8988T (cell line): ENCODE data around the gene RNFT2.
"Not testable (repeated sequence)": the region's sequence is repeated elsewhere in the genome, so short reads cannot be mapped to it uniquely, and the experiment has no call there.

Source experiments
- DNase-seq: peaks from one replicate; pipeline ENCODE4 v3.0.0; 2011

Gene RNFT2

GRCh38 chr12:116798719-116799118, 60.6 kb downstream of the RNFT2 start:
- DNase-seq: no peak

- no peak for DNase-seq
Measured at GRCh38 chr12:116799955-116800354, 61.8 kb downstream of the RNFT2 start.

- DNase-seq: no peak
Measured at GRCh38 chr12:116800918-116801317, 62.8 kb downstream of the RNFT2 start.

GRCh38 chr12:116802018-116802417, 63.9 kb downstream of the RNFT2 start:
- DNase-seq: no peak

- no peak for DNase-seq
Measured at GRCh38 chr12:116803013-116803736, 65.1 kb downstream of the RNFT2 start.

GRCh38 chr12:116804051-116804450, 65.9 kb downstream of the RNFT2 start:
- no peak for DNase-seq

GRCh38 chr12:116806845-116807440, 68.8 kb downstream of the RNFT2 start:
- no peak for DNase-seq

- no peak for DNase-seq
Measured at GRCh38 chr12:116807546-116807945, 69.4 kb downstream of the RNFT2 start.

GRCh38 chr12:116808113-116809105, 70.3 kb downstream of the RNFT2 start:
- no peak for DNase-seq

GRCh38 chr12:116812238-116812637, 74.1 kb downstream of the RNFT2 start:
- DNase-seq: no peak

- DNase-seq: no peak
Measured at GRCh38 chr12:116813271-116814041, 75.3 kb downstream of the RNFT2 start.

GRCh38 chr12:116814766-116815165, 76.7 kb downstream of the RNFT2 start:
- DNase-seq: not testable (repeated sequence)

- no peak for DNase-seq
Measured at GRCh38 chr12:116818341-116818856, 80.3 kb downstream of the RNFT2 start.

- peak; percentile 81 for DNase-seq
Measured at GRCh38 chr12:116818948-116819832, 81.1 kb downstream of the RNFT2 start.

GRCh38 chr12:116820064-116820656, 82.0 kb downstream of the RNFT2 start:
- no peak for DNase-seq

- DNase-seq: no peak
Measured at GRCh38 chr12:116821291-116821690, 83.2 kb downstream of the RNFT2 start.

- DNase-seq: no peak
Measured at GRCh38 chr12:116827432-116827831, 89.3 kb downstream of the RNFT2 start.

- DNase-seq: no peak
Measured at GRCh38 chr12:116832353-116832752, 94.2 kb downstream of the RNFT2 start.

GRCh38 chr12:116833474-116833873, 95.4 kb downstream of the RNFT2 start:
- no peak for DNase-seq

- DNase-seq: no peak
Measured at GRCh38 chr12:116835484-116835883, 97.4 kb downstream of the RNFT2 start.

GRCh38 chr12:116837097-116837496, 99.0 kb downstream of the RNFT2 start:
- no peak for DNase-seq
